Stimulated activated CD4-positive, alpha-beta T cell treated with anti-CD3 and anti-CD28 coated beads, Interleukin-2, amount 100 ng/mL, for 24 hours (primary cell): ENCODE measurements around the gene AQP10.
"Not testable (repeated sequence)": the region's sequence is repeated elsewhere in the genome, so short reads cannot be mapped to it uniquely, and the experiment has no call there.

Experiments
- DNase-seq, 2 donors: peaks; one replicate each; pipeline ENCODE4 v3.0.0-alpha.2; 2020

Gene AQP10

GRCh38 chr1:154346276-154346917, 25.5 kb downstream of the AQP10 start:
- no peak for DNase-seq

GRCh38 chr1:154347961-154348360, 27.1 kb downstream of the AQP10 start:
- DNase-seq = no peak

- no peak for DNase-seq
Measured at GRCh38 chr1:154348429-154349076, 27.7 kb downstream of the AQP10 start.

- no peak for DNase-seq
Measured at GRCh38 chr1:154349121-154349520, 28.2 kb downstream of the AQP10 start.

GRCh38 chr1:154350383-154350782, 29.5 kb downstream of the AQP10 start:
- DNase-seq = no peak

- no peak for DNase-seq
Measured at GRCh38 chr1:154351363-154352068, 30.6 kb downstream of the AQP10 start.

GRCh38 chr1:154352245-154352580, 31.3 kb downstream of the AQP10 start:
- no peak for DNase-seq

GRCh38 chr1:154352581-154353459, 31.9 kb downstream of the AQP10 start:
- DNase-seq = peak; percentile 56 to 64

GRCh38 chr1:154353460-154353904, 32.6 kb downstream of the AQP10 start:
- DNase-seq = no peak

- no peak for DNase-seq
Measured at GRCh38 chr1:154353966-154354365, 33.1 kb downstream of the AQP10 start.

- DNase-seq = no peak
Measured at GRCh38 chr1:154358519-154358918, 37.6 kb downstream of the AQP10 start.

GRCh38 chr1:154360288-154360687, 39.4 kb downstream of the AQP10 start:
- DNase-seq = no peak

- not testable (repeated sequence) for DNase-seq
Measured at GRCh38 chr1:154360881-154361280, 40.0 kb downstream of the AQP10 start.

- DNase-seq = no peak
Measured at GRCh38 chr1:154361357-154361756, 40.5 kb downstream of the AQP10 start.

- no peak for DNase-seq
Measured at GRCh38 chr1:154371436-154371835, 50.5 kb downstream of the AQP10 start.

- DNase-seq = peak in 1 of 2 donors; percentile 38
Measured at GRCh38 chr1:154373777-154374357, 53.0 kb downstream of the AQP10 start.
